Body of pancreas (tissue), 4 donors: ENCODE results near the gene FYTTD1.

Source experiments
- POLR2A ChIP-seq, 3 donors: fragments of 450-650 bp; IDR thresholded peaks; one replicate each; pipeline ENCODE4 v1.6.1; 2016; ENCODE audit warnings: antibody characterized with exemption in 3 of 3, mild to moderate bottlenecking in 2 of 3
- TF ChIP-seq, protein P1 (sequence below), 7 experiments: fragments of 450-650 bp in 4 of 7; fragments of 200-600 bp in 3 of 7; sonication (generic) in 3 of 7; IDR thresholded peaks; one replicate each; pipeline ENCODE4 v1.5.1; 2016 to 2019; ENCODE audit warnings: antibody characterized with exemption in 7 of 7

DNA sequence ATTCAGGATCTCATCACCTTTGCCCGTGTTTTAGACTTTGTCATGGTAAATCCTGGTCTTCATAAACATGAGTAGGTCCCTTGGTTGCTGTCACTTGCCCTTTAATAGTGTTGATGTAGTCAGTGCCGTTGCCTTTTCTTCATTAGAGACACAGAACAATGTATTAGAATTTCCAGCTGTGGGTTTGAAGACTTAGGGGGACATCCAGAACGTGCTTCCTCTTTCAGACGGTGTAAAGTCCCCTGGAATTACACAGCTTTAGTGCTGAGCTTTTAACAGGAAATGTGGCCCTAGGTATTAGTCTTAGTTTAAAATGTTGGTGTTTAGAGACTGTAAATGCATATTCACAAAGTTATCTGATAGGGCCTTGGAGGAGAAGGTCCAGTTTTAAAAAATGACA lies 32.5 kb downstream of the FYTTD1 start:
- TF ChIP-seq, protein P1, sequence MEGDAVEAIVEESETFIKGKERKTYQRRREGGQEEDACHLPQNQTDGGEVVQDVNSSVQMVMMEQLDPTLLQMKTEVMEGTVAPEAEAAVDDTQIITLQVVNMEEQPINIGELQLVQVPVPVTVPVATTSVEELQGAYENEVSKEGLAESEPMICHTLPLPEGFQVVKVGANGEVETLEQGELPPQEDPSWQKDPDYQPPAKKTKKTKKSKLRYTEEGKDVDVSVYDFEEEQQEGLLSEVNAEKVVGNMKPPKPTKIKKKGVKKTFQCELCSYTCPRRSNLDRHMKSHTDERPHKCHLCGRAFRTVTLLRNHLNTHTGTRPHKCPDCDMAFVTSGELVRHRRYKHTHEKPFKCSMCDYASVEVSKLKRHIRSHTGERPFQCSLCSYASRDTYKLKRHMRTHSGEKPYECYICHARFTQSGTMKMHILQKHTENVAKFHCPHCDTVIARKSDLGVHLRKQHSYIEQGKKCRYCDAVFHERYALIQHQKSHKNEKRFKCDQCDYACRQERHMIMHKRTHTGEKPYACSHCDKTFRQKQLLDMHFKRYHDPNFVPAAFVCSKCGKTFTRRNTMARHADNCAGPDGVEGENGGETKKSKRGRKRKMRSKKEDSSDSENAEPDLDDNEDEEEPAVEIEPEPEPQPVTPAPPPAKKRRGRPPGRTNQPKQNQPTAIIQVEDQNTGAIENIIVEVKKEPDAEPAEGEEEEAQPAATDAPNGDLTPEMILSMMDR (IDR thresholded peaks at IDR 0.05), result no peak
- no peak for TF ChIP-seq POLR2A (IDR thresholded peaks at IDR 0.05)
